Mammary epithelial cell (primary cell): ENCODE results near the gene AVPR2.

Experiments used
- EZH2 ChIP-seq: IDR thresholded peaks from 2 replicates; pipeline ENCODE4 v1.6.1; 2012; ENCODE audit warnings: low read length, inconsistent platforms, borderline replicate concordance
- TF ChIP-seq, protein P1 (sequence below), 2 donors: IDR thresholded peaks in 1 of 2; conservative IDR thresholded peaks in 1 of 2; 2 replicates each; pipeline ENCODE4 v1.5.1; 2011 to 2012; ENCODE audit warnings: inconsistent platforms in 2 of 2, low read length in 2 of 2, mild to moderate bottlenecking in 2 of 2, control low read depth in 1 of 2, low read depth in 1 of 2; ENCODE audit not compliant: insufficient read depth in 1 of 2; ENCODE audit errors: extremely low read depth in 1 of 2

DNA sequence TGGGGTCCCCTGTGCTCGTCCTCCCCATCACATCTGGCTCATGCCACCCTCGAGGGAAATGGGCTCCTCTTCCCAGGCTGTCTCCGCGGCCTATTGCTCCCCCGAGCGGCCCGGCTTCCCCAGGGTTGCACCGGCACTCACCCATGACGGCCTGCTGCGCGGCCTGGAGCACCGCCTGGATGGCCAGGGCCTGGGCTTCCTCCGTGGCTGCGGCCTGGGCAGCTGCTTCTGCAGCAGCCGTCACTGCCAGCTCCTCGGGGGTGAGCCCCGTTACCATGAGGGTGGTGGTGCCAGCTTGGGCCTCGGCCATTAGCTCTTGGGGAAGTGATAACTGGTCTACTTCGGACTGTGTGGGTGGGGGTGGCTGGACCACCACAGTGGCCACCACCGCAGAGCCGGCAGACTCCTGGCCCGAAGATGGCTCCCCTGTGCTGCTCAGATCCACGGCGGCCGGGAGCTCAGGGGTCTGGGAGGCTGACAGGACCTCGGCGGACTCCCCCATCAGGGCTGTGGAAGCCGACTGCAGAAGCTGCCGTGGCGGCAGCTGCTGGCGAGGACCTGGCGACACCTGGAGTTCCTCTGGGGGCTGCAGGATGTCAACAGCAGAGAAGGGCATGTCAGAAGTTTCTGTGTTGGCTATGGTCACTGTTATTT lies 48.0 kb downstream of the AVPR2 start:
- TF ChIP-seq, protein P1, sequence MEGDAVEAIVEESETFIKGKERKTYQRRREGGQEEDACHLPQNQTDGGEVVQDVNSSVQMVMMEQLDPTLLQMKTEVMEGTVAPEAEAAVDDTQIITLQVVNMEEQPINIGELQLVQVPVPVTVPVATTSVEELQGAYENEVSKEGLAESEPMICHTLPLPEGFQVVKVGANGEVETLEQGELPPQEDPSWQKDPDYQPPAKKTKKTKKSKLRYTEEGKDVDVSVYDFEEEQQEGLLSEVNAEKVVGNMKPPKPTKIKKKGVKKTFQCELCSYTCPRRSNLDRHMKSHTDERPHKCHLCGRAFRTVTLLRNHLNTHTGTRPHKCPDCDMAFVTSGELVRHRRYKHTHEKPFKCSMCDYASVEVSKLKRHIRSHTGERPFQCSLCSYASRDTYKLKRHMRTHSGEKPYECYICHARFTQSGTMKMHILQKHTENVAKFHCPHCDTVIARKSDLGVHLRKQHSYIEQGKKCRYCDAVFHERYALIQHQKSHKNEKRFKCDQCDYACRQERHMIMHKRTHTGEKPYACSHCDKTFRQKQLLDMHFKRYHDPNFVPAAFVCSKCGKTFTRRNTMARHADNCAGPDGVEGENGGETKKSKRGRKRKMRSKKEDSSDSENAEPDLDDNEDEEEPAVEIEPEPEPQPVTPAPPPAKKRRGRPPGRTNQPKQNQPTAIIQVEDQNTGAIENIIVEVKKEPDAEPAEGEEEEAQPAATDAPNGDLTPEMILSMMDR (conservative IDR thresholded peaks at IDR 0.05 in 1 of 2, IDR thresholded peaks at IDR 0.05 in 1 of 2; ENCODE audit: extremely low read depth in 1 of 2, insufficient read depth in 1 of 2, low read depth in 1 of 2, low read length in 2 of 2), result no peak
- TF ChIP-seq EZH2, result no peak
